Stimulated activated CD4-positive, alpha-beta T cell treated with anti-CD3 and anti-CD28 coated beads, Interleukin-1b, Interleukin-23, amount 100 ng/mL, for 4 hours (primary cell): ENCODE measurements around the gene TCF15.
"Not testable (repeated sequence)": the region's sequence is repeated elsewhere in the genome, so short reads cannot be mapped to it uniquely, and the experiment has no call there.

Source experiments
- DNase-seq, 2 donors: peaks; one replicate each; pipeline ENCODE4 v3.0.0-alpha.2; 2020; ENCODE audit warnings: low read depth in 2 of 2

TCF15 gene

GRCh38 chr20:642398-643174 is 32.5 kb upstream of the TCF15 start:
- no peak for DNase-seq

- DNase-seq: not testable (repeated sequence)
Measured at GRCh38 chr20:642013-642397, 31.9 kb upstream of the TCF15 start.

- DNase-seq: no peak
Measured at GRCh38 chr20:641516-641875, 31.4 kb upstream of the TCF15 start.

DNA sequence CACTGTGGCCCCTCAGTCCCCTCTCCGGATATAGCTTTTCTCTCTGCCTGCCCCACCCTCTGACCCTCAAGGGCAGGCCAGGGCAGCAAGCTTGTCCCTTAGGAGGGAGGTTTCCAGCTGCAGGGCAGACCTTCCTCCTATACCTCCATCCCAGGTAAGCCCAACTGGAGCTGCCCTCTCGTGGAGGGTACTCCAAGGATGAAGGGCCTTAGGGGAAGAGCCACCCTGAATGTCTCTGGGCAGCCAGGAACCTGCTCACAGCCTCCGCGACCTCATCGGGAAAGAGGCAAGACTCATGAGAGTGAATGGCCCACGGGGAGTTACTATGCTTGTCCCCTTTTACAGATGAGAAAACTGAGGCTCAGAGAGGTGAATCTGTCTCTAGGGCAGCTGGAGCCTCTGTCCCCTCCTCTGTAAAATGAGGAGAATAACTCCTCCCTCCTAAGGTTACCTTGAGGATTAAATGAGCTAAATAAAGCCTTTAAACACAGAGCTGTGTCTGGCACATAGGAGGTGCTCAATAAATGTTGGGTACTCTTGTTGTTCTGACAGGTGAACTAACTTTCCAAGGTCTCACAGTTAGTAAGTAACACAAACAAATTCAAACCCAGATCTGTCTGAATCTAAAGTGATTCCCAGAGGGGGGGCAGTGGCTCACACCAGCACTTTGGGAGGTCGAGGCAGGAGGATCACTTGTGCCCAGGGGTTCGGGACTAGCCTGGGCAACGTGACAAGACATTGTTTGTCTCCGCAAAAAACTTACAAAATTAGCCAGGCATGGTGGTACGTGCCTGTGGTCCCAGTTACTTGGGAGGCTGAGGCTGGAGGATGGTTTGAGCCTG is 30.8 kb upstream of the TCF15 start:
- DNase-seq: no peak

- no peak for DNase-seq
Measured at GRCh38 chr20:638579-638978, 28.5 kb upstream of the TCF15 start.

DNA sequence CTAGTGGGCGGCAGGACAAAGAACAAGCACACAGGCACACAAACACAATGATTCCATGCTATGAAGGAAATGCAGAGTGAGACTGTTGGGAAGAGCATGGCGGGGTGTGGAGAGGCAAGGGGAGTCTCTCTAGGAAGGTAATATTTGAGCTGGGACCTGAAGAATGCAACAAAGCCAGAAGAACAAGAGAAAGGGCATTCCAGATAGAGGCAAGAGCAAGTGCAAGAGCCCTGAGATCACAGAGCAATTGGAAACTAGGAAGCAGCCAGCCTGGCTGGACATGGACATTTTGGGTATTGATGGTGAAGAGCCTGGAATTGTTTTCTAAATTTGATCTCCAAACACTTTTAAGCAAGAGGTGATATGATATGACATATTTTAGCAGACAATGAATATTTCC is 27.4 kb upstream of the TCF15 start:
- DNase-seq: no peak

DNA sequence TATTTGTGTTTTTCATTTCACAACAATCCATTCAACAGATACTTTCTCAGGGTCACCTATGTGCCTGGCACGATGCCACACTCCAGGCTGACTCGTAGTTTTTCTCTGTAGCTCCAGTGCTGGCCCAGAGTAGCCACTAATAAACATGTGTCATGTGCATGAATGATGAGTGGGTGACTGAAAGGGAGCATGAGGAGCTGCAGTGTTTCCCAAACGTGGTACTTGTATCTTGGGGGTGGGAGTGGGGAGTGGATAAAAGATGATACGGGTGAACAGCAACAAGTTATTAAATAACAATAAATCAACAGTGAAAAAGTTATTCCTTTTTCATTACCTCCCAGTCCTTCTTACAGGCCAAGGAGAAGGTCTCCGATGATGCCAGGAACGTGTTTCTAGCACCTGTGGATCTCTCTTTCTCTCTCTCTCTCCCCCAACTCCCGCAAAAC is 25.8 kb upstream of the TCF15 start:
- DNase-seq: no peak

DNA sequence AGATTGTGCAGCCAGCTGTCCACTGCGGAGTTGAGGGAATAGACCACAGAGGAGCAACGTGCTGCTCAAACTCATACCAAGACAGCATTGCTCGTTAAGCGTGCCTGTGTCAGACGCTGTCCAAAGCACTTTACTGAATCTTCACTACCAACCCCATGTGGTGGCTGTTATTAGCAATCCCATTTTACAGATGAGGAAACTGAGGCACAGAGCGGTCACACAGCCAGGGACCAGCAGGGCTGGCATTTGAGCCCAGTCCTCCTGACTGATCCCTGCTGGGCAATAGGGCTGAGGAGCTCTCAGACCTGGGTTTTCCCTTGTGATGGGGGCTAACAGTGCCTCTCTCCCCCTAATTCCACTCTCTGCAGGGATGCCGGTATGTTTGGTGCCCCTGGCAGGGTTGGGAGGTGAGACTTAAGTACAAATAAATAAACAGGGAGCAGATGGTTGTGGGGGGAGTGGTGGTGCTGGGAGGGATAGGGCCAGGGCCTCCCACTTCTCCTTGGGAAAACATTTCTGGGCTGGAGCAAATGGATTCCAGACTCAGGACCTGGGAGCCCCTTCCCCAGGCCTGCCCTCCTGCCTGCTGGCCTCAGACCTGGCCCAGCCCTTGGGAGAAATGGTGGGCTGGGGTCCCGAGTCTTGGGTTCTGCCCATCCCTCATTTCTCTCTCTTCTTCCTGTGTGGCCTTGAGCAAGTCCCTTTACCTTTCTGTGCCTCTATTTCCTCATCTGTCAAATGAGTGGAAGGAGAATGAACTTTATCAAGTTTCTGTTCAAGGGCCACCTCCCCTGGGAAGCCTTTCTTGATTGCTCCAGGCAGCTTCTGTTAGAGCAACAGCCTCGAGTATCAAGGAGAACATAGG is 25.2 kb upstream of the TCF15 start:
- no peak for DNase-seq

DNA sequence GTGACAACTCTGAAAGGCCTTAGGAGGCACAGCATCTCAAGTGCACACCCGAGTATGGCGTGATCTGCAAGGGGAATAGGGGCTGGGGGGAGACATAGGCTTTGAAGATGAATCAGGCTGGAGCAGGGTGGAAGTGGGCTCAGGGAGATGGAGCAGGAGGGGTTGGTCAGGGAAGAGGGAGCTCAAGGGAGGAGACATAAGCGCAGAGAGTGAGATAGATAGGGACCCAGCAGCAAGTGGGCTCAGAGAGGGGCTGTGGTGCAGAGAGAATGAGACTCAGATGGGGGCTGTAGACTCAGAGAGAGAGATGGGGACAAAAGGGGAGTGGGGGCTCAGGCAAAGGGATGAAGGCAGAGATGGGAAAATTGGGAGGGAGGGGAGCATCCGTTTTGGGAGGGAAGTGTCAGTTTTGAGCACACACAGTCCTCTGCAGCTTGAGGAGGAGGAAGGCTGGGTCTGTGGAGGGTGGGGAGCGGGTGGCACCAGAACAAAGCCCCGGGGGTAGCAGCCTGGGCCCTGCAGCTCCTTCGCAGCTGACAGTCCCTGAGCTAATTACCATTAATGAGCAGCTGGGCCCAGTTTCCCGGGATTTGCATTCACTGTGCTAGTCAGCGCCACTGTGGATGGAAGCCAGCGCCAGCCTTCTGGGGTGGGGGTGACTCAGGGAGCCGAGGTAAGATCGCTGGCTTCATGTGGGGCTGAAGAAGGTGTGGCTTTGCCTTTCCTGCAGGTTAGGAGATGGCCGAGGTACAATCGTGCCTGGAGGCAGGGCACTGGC is 24.2 kb upstream of the TCF15 start:
- DNase-seq: no peak

DNA sequence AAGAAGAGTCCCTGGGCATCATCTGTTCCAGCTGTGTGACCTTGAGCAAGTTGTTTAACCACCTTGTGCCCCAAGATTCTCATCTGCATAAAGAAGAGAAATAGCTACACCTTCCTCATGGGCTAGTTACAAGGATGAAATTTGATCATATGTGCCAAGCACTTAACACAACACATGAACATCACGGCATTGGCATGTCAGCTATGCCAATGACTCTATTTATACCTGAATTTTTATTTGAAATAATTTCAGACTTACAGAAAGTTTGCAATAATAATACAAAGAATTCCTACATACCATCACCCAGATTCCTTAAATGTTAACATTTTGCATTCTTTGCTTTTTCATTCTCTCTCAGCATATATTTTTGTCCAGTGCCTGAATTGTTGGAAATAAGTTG is 21.0 kb upstream of the TCF15 start:
- no peak for DNase-seq

DNA sequence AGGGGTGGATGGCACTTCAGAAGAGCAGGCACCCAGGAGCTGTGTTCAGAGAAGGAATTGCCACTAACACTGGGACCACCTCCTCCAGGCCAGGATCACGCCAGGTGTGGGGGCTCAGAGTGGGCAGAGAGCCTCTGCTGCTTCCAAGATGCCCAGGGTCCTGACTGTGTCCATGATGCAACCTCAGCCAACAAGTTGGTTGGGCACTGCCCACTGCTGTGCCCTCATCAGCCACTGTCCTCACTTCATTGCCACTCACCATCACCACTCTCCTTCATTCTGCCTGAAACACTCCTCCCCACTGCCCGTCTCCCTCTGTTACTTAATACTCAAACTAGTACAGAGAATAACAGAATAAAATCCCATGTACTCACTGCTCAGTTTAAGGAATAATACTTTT is 16.5 kb upstream of the TCF15 start:
- DNase-seq: no peak

DNA sequence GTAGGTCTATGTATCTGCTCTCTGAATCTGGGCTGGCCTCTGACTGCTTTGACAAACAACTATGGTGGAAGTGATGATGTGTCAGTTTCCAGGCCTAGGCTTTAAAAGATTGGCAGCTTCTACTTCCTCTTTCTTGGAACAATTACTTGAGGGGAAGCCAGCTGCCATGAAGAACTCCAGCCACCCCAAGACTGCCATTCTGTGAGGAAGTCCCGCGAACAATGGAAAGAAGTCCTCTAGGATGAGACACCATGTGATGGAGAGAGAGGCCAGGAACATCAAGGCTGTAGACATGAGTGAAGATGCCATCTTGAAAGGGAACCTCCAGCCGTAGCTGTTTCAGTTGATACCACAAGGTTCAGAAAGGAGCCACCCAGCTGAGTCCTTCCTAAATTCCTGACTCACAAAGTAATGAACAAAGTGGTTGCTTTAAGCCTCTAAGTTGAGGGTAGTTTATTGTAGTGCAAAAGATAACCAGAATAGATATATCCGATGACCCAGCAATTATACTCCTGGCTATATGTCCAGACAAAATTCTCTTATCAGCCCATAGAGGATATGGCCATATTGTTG is 15.3 kb upstream of the TCF15 start:
- DNase-seq: no peak

DNA sequence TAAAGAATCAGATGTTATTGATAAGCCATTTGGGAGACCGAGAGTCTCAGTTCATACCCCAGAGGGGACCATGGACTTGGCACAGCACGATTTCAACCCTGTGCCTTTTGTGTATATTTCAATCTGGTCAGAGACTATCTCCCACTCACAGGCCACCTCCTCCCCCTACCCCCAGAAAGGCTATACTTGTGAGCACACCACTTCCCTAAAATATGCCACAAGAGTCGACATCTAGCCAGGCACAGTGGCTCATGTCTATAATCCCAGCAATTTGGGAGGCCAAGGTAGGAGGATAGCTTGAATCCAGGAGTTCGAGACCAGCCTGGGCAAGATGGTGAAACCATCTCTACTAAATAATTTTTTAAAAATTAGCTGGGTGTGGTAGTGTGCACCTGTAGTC is 13.6 kb upstream of the TCF15 start:
- DNase-seq: no peak

- no peak for DNase-seq
Measured at GRCh38 chr20:623021-623420, 12.9 kb upstream of the TCF15 start.

DNA sequence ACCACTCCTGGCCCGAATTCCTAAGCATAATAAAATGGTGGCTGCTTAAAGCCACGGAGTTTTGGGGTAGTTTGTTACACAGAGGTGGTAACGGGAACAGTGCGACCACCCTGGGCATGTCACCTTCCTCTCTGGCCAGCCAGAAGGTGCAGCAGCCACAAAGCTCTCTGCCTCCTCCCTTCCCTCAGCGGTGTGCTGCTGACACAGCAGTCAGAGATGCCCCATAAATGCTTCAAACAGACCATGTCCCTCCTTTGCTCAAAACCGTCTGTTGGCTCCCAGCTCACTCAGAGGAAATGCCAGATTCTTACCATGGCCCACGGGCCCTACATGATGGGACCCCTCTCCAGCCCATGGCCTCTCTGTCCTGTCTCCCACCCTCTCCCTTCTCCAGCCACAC is 12.1 kb upstream of the TCF15 start:
- DNase-seq: no peak

- no peak for DNase-seq
Measured at GRCh38 chr20:621125-621756, 11.1 kb upstream of the TCF15 start.

- no peak for DNase-seq
Measured at GRCh38 chr20:620246-620645, 10.1 kb upstream of the TCF15 start.

DNA sequence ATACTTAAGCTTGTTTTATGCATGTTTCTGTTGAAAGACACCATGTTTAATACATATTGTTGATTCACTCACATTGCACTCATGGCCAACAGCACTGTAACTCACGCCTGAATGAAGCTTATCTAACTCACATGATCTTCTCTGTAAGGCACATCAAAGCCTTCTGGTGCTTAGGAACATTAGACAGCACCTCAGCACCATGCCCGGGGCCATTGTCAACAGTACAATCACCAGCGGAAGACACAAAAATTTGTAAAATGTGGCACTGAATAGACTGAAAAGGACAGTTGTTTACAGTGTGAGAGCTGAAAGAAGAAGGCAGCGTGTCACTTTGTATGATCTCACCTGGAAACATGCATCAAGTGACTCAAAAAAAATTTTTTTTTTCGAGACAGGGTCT is 8.9 kb upstream of the TCF15 start:
- DNase-seq: no peak

- no peak for DNase-seq
Measured at GRCh38 chr20:617934-618690, 8.0 kb upstream of the TCF15 start.

DNA sequence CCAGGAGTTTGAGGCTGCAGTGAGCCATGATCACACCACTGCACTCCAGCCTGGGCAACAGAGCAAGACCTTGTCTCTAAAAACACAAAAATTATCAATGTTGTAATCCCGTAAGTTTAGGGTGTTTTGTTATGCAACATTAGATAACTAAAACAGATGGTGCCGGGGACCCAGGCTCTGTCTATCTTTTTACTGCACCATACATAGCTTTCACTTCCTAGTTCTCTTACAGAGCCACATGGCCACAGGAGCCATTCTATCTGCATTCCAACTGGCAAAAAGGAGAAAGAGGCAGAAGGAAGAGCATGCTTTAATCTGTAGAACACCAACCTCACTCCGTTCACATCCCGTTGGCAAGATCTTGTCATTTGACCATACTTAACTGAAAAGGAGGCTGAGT is 5.4 kb upstream of the TCF15 start:
- DNase-seq: no peak
